ENCODE measurements around the gene SPON1.
A peak's percentile ranks its signal among the peaks of the same experiment; 100 is the strongest.
"Not testable (repeated sequence)": the region's sequence is repeated elsewhere in the genome, so short reads cannot be mapped to it uniquely, and the experiment has no call there.

SPON1 gene

DNA sequence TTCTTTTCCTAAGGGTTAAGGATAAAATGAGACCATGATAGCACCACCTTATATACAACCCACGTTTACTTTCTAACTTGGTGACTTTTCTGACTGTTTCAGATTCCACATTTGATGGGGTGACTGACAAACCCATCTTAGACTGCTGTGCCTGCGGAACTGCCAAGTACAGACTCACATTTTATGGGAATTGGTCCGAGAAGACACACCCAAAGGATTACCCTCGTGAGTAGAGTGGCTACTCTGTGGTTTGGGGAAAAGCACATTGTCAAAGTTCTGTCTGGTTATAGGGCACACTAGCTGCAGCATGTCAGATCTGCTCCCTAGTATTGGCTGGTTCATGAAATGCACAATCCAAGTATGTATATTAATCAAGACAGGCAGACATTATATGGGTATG is 117.3 kb downstream of the SPON1 start:
- peaks cover 3% of the 10 kb centered on the region for H3K4me1 ChIP-seq (ENCODE audit: insufficient read depth, insufficient read length)
- H3K36me3 ChIP-seq (ENCODE audit: insufficient read depth, insufficient read length, low read length) = no peaks in the 10 kb centered on the region
- H3K4me3 ChIP-seq (ENCODE audit: insufficient read length, low read depth) = no peak overlapping the region
- no peak for DNase-seq (ENCODE audit: low read depth, low spot score)
- H3K9me3 ChIP-seq (ENCODE audit: insufficient read depth, low read length) = no peaks in the 10 kb centered on the region
- no peaks in the 10 kb centered on the region for H3K27me3 ChIP-seq (ENCODE audit: insufficient read depth, insufficient read length)
- H3K9ac ChIP-seq (ENCODE audit: insufficient read length, low read depth) = no peak overlapping the region
- TF ChIP-seq YY1 (IDR thresholded peaks at IDR 0.05; ENCODE audit: insufficient read depth, insufficient read length) (no peak), SUZ12 (IDR thresholded peaks at IDR 0.05; ENCODE audit: extremely low read depth, insufficient read depth, insufficient read length) (no peak), ZNF274 (IDR thresholded peaks at IDR 0.05; ENCODE audit: low read depth, low read length) (no peak)

GRCh38 chr11:14081581-14082231 is 119.2 kb downstream of the SPON1 start:
- DNase-seq (ENCODE audit: low read depth, low spot score) = no peak
- Histone ChIP-seq H3K9me3 (ENCODE audit: insufficient read depth, low read length) (no peaks in the 10 kb centered on the region), H3K36me3 (ENCODE audit: insufficient read depth, insufficient read length, low read length) (no peaks in the 10 kb centered on the region), H3K4me3 (ENCODE audit: insufficient read length, low read depth) (no peak overlapping the region), H3K27me3 (ENCODE audit: insufficient read depth, insufficient read length) (no peaks in the 10 kb centered on the region), H3K4me1 (ENCODE audit: insufficient read depth, insufficient read length) (no peaks in the 10 kb centered on the region), H3K9ac (ENCODE audit: insufficient read length, low read depth) (no peak overlapping the region)
- TF ChIP-seq ZNF274 (IDR thresholded peaks at IDR 0.05; ENCODE audit: low read depth, low read length) (no peak), SUZ12 (IDR thresholded peaks at IDR 0.05; ENCODE audit: extremely low read depth, insufficient read depth, insufficient read length) (no peak), YY1 (IDR thresholded peaks at IDR 0.05; ENCODE audit: insufficient read depth, insufficient read length) (no peak)

GRCh38 chr11:14082338-14082737 is 119.8 kb downstream of the SPON1 start:
- DNase-seq (ENCODE audit: low read depth, low spot score) = no peak
- H3K4me3 ChIP-seq (ENCODE audit: insufficient read length, low read depth) = no peak overlapping the region
- no peaks in the 10 kb centered on the region for H3K36me3 ChIP-seq (ENCODE audit: insufficient read depth, insufficient read length, low read length)
- no peaks in the 10 kb centered on the region for H3K27me3 ChIP-seq (ENCODE audit: insufficient read depth, insufficient read length)
- TF ChIP-seq YY1 (IDR thresholded peaks at IDR 0.05; ENCODE audit: insufficient read depth, insufficient read length) = no peak
- no peak for TF ChIP-seq SUZ12 (IDR thresholded peaks at IDR 0.05; ENCODE audit: extremely low read depth, insufficient read depth, insufficient read length)
- TF ChIP-seq ZNF274 (IDR thresholded peaks at IDR 0.05; ENCODE audit: low read depth, low read length) = no peak
- no peaks in the 10 kb centered on the region for H3K4me1 ChIP-seq (ENCODE audit: insufficient read depth, insufficient read length)
- H3K9me3 ChIP-seq (ENCODE audit: insufficient read depth, low read length) = no peaks in the 10 kb centered on the region
- no peak overlapping the region for H3K9ac ChIP-seq (ENCODE audit: insufficient read length, low read depth)

GRCh38 chr11:14088861-14089260 is 126.3 kb downstream of the SPON1 start:
- H3K4me3 ChIP-seq (ENCODE audit: insufficient read length, low read depth); H3K9ac ChIP-seq (ENCODE audit: insufficient read length, low read depth); H3K9me3 ChIP-seq (ENCODE audit: insufficient read depth, low read length); H3K27me3 ChIP-seq (ENCODE audit: insufficient read depth, insufficient read length); DNase-seq (ENCODE audit: low read depth, low spot score); H3K36me3 ChIP-seq (ENCODE audit: insufficient read depth, insufficient read length, low read length); H3K4me1 ChIP-seq (ENCODE audit: insufficient read depth, insufficient read length): not testable (repeated sequence)

GRCh38 chr11:14089690-14090462 is 127.4 kb downstream of the SPON1 start:
- Histone ChIP-seq H3K36me3 (ENCODE audit: insufficient read depth, insufficient read length, low read length) (no peaks in the 10 kb centered on the region), H3K9ac (ENCODE audit: insufficient read length, low read depth) (peak overlapping the region; percentile 10), H3K27me3 (ENCODE audit: insufficient read depth, insufficient read length) (no peaks in the 10 kb centered on the region), H3K4me1 (ENCODE audit: insufficient read depth, insufficient read length) (peaks cover 2% of the 10 kb centered on the region), H3K4me3 (ENCODE audit: insufficient read length, low read depth) (no peak overlapping the region), H3K9me3 (ENCODE audit: insufficient read depth, low read length) (no peaks in the 10 kb centered on the region)
- TF ChIP-seq ZNF274 (IDR thresholded peaks at IDR 0.05; ENCODE audit: low read depth, low read length) (no peak), SUZ12 (IDR thresholded peaks at IDR 0.05; ENCODE audit: extremely low read depth, insufficient read depth, insufficient read length) (no peak), YY1 (IDR thresholded peaks at IDR 0.05; ENCODE audit: insufficient read depth, insufficient read length) (no peak)
- no peak for DNase-seq (ENCODE audit: low read depth, low spot score)

DNA sequence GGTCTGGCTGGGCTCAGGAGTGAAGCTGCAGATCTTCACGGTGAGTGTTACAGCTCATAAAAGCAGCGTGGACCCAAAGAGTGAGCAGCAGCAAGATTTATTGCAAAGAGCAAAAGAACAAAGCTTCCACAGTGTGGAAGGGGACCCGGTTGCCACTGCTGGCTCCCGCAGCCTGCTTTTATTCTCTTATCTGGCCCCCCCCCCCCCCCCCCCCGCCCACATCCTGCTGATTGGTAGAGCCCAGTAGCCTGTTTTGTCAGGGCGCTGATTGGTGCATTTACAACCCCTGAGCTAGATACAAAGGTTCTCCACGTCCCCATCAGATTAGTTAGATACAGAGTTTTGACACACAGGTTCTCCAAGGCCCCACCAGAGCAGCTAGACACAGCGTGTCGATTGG is 128.1 kb downstream of the SPON1 start:
- H3K4me1 ChIP-seq (ENCODE audit: insufficient read depth, insufficient read length); H3K9ac ChIP-seq (ENCODE audit: insufficient read length, low read depth); DNase-seq (ENCODE audit: low read depth, low spot score); H3K27me3 ChIP-seq (ENCODE audit: insufficient read depth, insufficient read length); H3K4me3 ChIP-seq (ENCODE audit: insufficient read length, low read depth); H3K36me3 ChIP-seq (ENCODE audit: insufficient read depth, insufficient read length, low read length); H3K9me3 ChIP-seq (ENCODE audit: insufficient read depth, low read length): not testable (repeated sequence)

DNA sequence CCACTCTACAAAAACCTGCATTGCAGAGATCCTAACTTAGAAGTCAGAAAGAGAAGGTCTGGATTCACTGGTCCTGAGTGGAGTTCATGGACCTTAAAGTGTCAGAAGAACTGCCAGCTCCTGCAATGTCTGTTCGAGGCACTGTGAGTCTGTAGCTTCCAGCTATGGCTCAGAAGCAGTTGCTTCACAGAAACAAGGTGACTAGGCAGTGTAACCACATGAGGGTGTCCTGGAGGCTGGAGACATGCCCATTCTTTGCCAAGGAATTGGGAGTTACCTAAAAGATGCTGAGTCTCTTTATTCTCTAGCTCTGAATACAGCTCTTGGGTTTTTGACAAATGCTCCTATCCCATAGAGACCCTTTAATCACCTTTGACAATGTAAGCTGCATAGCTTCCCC is 130.5 kb downstream of the SPON1 start:
- Histone ChIP-seq H3K9ac (ENCODE audit: insufficient read length, low read depth) (no peak overlapping the region), H3K4me1 (ENCODE audit: insufficient read depth, insufficient read length) (peaks cover 4% of the 10 kb centered on the region), H3K36me3 (ENCODE audit: insufficient read depth, insufficient read length, low read length) (no peaks in the 10 kb centered on the region), H3K9me3 (ENCODE audit: insufficient read depth, low read length) (no peaks in the 10 kb centered on the region), H3K4me3 (ENCODE audit: insufficient read length, low read depth) (no peak overlapping the region), H3K27me3 (ENCODE audit: insufficient read depth, insufficient read length) (no peaks in the 10 kb centered on the region)
- no peak for DNase-seq (ENCODE audit: low read depth, low spot score)
- TF ChIP-seq SUZ12 (IDR thresholded peaks at IDR 0.05; ENCODE audit: extremely low read depth, insufficient read depth, insufficient read length) (no peak), YY1 (IDR thresholded peaks at IDR 0.05; ENCODE audit: insufficient read depth, insufficient read length) (no peak), ZNF274 (IDR thresholded peaks at IDR 0.05; ENCODE audit: low read depth, low read length) (no peak)

Data from NT2/D1 (cell line).